ENCODE results near the gene MTUS2. TPM values are rescaled to one million over a fixed set of nuclear protein-coding genes. Genes with fewer than 3 reads are reported as not detected.

MTUS2 gene
- total RNA-seq, 6 donors from 2014 or later = 0.11 to 1.6 (median 0.20) TPM; not detected in 1

DNA sequence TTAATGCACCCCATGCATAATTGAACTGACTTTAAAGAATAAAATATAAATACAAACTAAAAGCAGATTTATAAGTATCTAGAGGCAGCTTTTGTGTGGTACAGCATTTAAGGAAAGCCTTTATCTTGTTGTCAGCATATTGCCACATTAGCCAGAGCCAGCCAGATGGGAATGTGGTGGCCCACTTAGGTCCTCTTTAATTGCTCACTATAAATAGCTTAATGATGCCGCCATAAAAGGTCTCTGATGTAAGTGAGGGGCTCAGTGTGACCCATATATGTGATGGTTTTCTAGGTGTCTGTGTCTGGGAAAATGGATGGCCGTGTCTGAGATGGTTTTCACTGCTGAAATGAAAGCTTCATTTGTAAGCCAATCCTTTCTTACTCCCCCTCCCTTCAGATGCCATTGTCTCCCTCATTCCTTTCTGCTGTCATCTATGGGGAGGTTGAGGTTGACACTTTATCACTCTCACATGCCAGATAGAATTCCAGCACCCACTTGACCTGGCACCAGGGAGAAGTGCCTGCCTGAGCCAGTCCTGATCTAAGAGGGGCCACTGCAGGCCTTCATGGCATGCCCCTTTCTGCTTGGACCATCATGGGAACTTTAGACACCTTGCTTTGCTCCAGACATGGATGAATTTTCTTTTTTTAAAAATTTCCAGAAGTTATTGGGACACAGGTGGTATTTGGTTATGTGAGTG lies 135.3 kb downstream of the MTUS2 start:
- no peaks in the 10 kb centered on the region for H3K9me3 ChIP-seq
- no peak for ATAC-seq (ENCODE audit: low FRiP score in 2 of 2)
- H3K27ac ChIP-seq = no peak overlapping the region
- no peaks in the 10 kb centered on the region for H3K27me3 ChIP-seq
- no peak overlapping the region for H3K4me3 ChIP-seq
- WGBS, 2 donors = 84 to 88% methylated on average over 2 of the region's 2 CpGs
- TF ChIP-seq, protein P1, sequence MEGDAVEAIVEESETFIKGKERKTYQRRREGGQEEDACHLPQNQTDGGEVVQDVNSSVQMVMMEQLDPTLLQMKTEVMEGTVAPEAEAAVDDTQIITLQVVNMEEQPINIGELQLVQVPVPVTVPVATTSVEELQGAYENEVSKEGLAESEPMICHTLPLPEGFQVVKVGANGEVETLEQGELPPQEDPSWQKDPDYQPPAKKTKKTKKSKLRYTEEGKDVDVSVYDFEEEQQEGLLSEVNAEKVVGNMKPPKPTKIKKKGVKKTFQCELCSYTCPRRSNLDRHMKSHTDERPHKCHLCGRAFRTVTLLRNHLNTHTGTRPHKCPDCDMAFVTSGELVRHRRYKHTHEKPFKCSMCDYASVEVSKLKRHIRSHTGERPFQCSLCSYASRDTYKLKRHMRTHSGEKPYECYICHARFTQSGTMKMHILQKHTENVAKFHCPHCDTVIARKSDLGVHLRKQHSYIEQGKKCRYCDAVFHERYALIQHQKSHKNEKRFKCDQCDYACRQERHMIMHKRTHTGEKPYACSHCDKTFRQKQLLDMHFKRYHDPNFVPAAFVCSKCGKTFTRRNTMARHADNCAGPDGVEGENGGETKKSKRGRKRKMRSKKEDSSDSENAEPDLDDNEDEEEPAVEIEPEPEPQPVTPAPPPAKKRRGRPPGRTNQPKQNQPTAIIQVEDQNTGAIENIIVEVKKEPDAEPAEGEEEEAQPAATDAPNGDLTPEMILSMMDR (IDR thresholded peaks at IDR 0.05) = no peak
- TF ChIP-seq EP300 (IDR thresholded peaks at IDR 0.05) (no peak), POLR2A (IDR thresholded peaks at IDR 0.05) (no peak), POLR2AphosphoS5 (IDR thresholded peaks at IDR 0.05) (no peak)
- no peak for DNase-seq
- H3K4me1 ChIP-seq = no peaks in the 10 kb centered on the region
- no peaks in the 10 kb centered on the region for H3K36me3 ChIP-seq

DNA sequence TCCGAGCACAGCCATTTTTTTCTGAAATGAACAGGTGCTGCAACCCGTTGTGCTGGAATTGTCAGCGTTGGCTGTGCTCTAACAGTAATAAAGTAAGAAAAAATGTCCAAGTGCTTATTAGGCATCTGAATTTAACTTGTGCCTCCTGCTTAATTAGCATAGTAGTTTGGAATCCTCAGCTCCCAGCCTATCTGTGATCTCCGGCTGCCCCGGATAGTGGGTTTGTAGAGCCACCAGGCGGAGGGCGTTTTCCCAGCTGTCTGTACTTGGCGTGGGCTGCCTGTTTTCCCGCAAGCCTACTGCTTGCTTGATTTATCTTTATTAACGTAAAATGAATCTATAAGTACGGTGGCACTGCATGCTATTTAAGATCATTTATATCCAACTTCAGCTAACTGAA lies 137.9 kb downstream of the MTUS2 start:
- H3K27ac ChIP-seq = no peak overlapping the region
- H3K27me3 ChIP-seq = no peaks in the 10 kb centered on the region
- H3K9me3 ChIP-seq = no peaks in the 10 kb centered on the region
- 79 to 82% methylated on average over 11 of the region's 11 CpGs for WGBS, 2 donors
- ATAC-seq (ENCODE audit: low FRiP score in 2 of 2) = no peak
- H3K36me3 ChIP-seq = no peaks in the 10 kb centered on the region
- TF ChIP-seq POLR2AphosphoS5 (IDR thresholded peaks at IDR 0.05) = no peak
- TF ChIP-seq, protein P1 (IDR thresholded peaks at IDR 0.05) = no peak
- no peak for TF ChIP-seq POLR2A (IDR thresholded peaks at IDR 0.05)
- no peak for TF ChIP-seq EP300 (IDR thresholded peaks at IDR 0.05)
- no peak for DNase-seq
- H3K4me1 ChIP-seq = no peaks in the 10 kb centered on the region
- H3K4me3 ChIP-seq = no peak overlapping the region

DNA sequence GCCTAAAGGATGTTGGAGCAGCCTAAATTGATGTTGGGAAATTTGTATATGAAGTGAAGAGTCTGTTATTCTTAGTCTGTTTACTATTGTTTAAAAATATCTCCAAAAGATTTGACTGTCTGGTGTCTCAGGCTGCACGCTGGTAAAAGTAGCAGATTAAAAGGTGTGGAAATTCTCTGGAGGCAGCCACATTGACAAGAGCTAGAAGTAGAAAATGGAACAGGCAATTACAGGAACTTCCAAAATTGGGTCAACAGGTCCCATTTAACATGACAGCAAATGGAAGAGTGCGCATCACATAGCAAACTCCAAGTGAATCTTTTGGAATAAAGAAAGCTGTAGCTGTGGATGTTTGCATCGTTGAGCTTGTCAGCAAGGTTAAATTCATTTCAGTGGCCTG lies 138.3 kb downstream of the MTUS2 start:
- H3K4me1 ChIP-seq = no peaks in the 10 kb centered on the region
- WGBS, 2 donors = 84 to 88% methylated on average over 3 of the region's 3 CpGs
- H3K36me3 ChIP-seq = no peaks in the 10 kb centered on the region
- H3K9me3 ChIP-seq = no peaks in the 10 kb centered on the region
- TF ChIP-seq POLR2A (IDR thresholded peaks at IDR 0.05) (no peak), POLR2AphosphoS5 (IDR thresholded peaks at IDR 0.05) (no peak), EP300 (IDR thresholded peaks at IDR 0.05) (no peak)
- TF ChIP-seq, protein P1 (IDR thresholded peaks at IDR 0.05) = no peak
- H3K4me3 ChIP-seq = no peak overlapping the region
- H3K27ac ChIP-seq = no peak overlapping the region
- DNase-seq (no peak), ATAC-seq (ENCODE audit: low FRiP score in 2 of 2) (no peak)
- H3K27me3 ChIP-seq = no peaks in the 10 kb centered on the region

DNA sequence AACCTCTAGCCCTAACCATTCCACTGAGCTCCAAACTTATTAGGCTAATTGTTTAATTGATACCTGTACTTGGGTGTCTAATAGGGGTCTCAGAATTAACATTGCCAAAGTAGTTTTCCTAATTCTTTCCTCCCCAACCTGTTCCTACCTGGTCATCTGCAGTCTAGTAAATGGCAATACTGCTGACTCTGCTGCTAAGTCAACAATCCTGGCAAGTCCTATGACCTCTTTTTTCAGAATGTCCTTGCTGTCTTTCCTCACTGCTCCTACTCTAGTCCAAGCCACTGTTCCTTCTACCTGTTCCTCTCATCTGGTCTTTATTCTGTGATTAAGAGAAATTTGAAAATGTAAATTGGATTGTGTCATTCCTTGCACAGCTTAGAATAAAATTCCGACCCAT lies 143.9 kb downstream of the MTUS2 start:
- DNase-seq (no peak), ATAC-seq (ENCODE audit: low FRiP score in 2 of 2) (no peak)
- no peaks in the 10 kb centered on the region for H3K9me3 ChIP-seq
- no peaks in the 10 kb centered on the region for H3K4me1 ChIP-seq
- H3K27me3 ChIP-seq = no peaks in the 10 kb centered on the region
- H3K4me3 ChIP-seq = no peak overlapping the region
- no peaks in the 10 kb centered on the region for H3K36me3 ChIP-seq
- H3K27ac ChIP-seq = no peak overlapping the region
- no peak for TF ChIP-seq EP300 (IDR thresholded peaks at IDR 0.05)
- TF ChIP-seq POLR2A (IDR thresholded peaks at IDR 0.05) = no peak
- TF ChIP-seq, protein P1 (IDR thresholded peaks at IDR 0.05) = no peak
- TF ChIP-seq POLR2AphosphoS5 (IDR thresholded peaks at IDR 0.05) = no peak
- 89 to 94% methylated on average over 1 of the region's 1 CpG for WGBS, 2 donors

DNA sequence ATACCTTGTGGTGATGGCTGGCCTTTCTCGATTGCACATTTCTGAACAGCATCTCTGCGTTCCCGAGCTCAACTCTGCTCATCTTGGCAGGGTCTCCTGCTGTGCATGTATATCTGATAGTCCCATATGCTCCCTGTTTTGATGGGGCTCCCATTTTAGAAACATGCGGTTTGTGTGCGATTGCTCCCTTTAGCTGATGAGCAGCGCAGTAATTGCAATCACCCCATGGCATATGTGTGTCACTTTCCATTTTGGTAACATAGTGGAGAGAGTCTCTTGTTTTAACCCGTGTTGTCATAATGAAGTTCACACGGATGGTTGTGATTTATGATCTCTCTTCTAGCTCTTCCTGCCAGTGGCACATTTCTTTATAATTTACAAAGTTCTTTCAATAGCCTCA lies 144.7 kb downstream of the MTUS2 start:
- TF ChIP-seq POLR2AphosphoS5 (IDR thresholded peaks at IDR 0.05) (no peak), EP300 (IDR thresholded peaks at IDR 0.05) (no peak), POLR2A (IDR thresholded peaks at IDR 0.05) (no peak)
- TF ChIP-seq, protein P1 (IDR thresholded peaks at IDR 0.05) = no peak
- Histone ChIP-seq H3K27me3 (no peaks in the 10 kb centered on the region), H3K36me3 (no peaks in the 10 kb centered on the region), H3K4me1 (no peaks in the 10 kb centered on the region), H3K4me3 (no peak overlapping the region), H3K9me3 (no peaks in the 10 kb centered on the region), H3K27ac (no peak overlapping the region)
- ATAC-seq (ENCODE audit: low FRiP score in 2 of 2) (no peak), DNase-seq (no peak)
- 79 to 85% methylated on average over 8 of the region's 8 CpGs for WGBS, 2 donors
